ENCODE measurements around the gene SYNPO2L.
"Not testable (repeated sequence)": the region's sequence is repeated elsewhere in the genome, so short reads cannot be mapped to it uniquely, and the experiment has no call there.

Gene SYNPO2L

GRCh38 chr10:73648975-73649829 lies 6.6 kb downstream of the SYNPO2L start:
- DNase-seq (ENCODE audit: low spot score), result no peak

- DNase-seq (ENCODE audit: low spot score), result no peak
Observed at GRCh38 chr10:73647875-73648651, 7.8 kb downstream of the SYNPO2L start.

DNA sequence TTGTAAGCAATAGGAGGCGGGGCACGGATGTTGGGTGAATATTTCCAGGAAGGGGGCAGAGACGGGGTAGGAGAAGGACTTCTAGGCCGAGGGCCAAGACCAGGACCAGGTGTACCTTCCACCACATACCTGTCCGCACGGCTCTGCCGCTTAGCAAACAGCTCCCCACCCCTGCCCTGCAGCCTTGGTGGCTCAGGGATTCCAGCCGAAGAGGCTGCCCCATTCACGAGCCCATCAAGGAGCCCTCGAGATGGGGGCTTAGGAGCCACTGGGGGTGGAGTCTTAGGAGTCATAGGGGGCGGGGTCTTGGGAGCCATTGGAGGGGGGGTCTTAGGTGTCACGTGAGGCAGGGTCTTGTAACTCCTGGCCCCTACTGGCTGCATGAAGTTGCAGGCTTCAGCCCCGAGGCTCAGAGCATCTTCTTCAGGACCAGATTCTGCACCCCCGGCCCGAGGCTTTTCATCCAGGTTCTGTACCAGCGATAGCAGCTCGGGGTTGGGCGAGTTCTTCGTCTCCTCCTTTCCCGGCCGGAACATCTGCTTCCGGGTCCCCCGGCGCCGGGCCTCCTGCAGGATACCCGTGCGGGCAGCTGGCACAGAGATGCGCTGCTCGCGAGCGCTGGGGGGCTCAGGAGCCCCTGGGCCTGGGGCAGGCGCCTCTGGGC lies 8.5 kb downstream of the SYNPO2L start:
- no peak for DNase-seq (ENCODE audit: low spot score)

DNA sequence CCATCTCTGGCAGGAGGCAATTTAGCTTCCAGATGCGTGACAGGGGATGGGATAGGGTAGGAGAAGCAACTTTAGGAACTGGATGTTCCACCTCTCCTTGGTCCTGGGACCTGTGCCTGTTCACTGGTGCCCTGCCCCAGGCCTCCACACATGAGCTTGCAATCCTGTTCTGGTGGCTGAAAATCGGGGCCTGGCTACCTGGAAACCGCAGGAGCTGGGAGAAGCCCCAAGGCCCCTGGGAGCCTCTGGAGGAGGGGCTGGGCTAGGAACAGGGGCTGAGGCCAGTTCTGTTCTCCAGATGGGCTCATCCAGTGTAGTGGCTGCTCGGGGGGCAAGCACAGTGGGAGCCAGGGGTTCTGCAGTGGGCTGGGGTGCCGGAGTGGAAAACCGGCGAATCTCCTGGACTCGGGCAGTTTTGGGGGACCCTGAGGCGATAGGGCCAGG lies 9.2 kb downstream of the SYNPO2L start:
- DNase-seq (ENCODE audit: low spot score), result no peak

- no peak for DNase-seq (ENCODE audit: low spot score)
Observed at GRCh38 chr10:73645251-73645650, 10.6 kb downstream of the SYNPO2L start.

- DNase-seq (ENCODE audit: low spot score), result no peak
Observed at GRCh38 chr10:73644767-73645166, 11.1 kb downstream of the SYNPO2L start.

DNA sequence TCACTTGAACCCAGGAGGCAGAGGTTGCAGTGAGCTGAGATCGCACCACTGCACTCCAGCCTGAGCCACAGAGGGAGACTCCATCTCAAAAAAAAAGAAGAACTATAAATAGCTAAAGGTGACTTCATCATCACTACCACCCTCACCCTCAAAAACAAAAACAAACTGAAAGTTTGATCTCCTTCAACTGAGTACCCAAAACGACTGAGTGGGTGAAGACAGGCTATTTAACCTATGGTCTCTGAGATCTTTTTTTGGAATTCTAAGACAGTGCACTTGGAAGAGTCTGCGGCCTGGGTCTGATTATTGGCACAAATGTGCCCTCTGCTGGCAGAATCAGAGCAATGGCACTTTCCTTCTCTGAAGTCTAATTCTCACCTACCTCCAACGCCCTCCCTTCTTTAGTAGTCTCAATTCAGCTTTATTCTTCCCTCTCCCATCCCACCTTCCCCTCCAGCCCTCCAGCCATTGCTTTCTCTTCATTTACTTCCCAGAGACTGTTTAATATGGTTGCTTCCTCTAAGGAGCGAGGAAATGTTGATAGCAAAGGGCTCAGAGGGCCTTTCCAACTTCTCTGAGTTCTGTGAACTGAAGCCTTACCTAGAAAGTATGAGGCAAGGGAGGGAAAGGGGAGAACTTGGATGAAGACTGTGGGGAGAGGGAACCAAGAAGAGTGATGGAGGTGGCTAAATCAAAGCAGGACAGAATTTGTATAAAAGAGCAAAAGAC lies 11.7 kb downstream of the SYNPO2L start:
- peak; percentile 61 for DNase-seq (ENCODE audit: low spot score)

- no peak for DNase-seq (ENCODE audit: low spot score)
Observed at GRCh38 chr10:73643362-73643761, 12.5 kb downstream of the SYNPO2L start.

- DNase-seq (ENCODE audit: low spot score), result peak; percentile 40
Observed at GRCh38 chr10:73641328-73642060, 14.3 kb downstream of the SYNPO2L start, which contains the start of gene MYOZ1. TSS of gene MYOZ1 (minus strand) at chr10:73641474. CDS start at chr10:73640017, 1,457 bp downstream.

GRCh38 chr10:73639286-73639685 lies 16.5 kb downstream of the SYNPO2L start:
- no peak for DNase-seq (ENCODE audit: low spot score)

DNA sequence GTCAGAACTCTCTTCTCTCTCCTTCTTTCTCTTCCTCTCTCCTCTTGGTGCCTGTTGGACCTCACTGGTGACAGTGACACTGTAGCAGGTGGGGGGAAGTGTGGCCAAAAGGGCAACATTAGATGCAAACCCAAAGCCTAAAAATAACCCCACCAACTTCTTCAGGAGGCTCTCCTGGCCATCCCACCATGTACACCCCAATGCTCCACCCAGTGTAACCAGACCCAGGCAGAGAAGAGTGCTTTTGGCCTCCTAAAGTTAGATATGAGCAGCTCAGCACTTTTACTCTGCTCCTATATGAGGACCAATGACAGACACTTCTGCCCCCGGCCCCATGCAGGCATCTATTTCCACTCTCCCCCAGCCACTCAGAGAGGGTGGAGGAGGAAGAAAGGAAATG lies 20.0 kb downstream of the SYNPO2L start:
- DNase-seq (ENCODE audit: low spot score), result no peak

DNA sequence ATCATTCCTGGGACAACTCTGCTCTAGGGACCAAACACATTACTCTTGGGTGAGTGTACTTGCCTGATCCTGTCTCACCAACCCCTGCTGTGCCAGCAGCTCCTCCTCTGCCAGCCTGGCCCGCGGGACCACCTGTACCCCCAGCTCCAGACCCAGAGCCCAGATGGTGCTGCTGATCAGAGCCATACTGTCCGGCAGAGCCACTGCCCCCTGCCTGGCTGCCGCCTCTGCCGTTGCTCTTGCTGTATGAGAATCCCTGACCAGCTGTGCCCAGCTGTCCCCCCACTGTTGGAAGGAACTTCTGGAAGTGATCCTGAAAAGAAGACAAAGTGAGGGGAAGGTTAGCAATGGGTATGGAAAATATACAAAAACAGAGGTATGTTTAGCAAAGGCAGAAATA lies 21.4 kb downstream of the SYNPO2L start:
- DNase-seq (ENCODE audit: low spot score), result no peak

- DNase-seq (ENCODE audit: low spot score), result no peak
Observed at GRCh38 chr10:73629165-73629564, 26.7 kb downstream of the SYNPO2L start.

GRCh38 chr10:73628405-73628804 lies 27.4 kb downstream of the SYNPO2L start:
- no peak for DNase-seq (ENCODE audit: low spot score)

DNA sequence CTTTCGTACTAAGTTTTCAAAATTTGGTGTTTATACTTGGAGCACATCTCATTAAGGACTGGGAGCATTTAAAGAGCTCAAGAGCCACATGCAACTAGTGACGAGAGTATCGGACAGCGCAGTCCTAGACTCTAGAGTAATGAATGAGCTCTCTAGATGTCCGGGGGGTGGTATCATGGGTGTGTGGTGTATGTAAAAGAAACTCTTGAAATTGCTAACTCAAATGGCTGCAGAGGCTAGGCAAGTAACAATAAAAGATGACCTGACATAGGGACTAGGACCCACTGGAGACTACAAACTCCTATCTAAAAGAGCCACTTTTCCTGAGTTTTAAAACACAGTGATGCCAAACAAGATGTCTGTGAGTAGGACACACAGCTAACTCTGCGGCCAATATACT lies 28.5 kb downstream of the SYNPO2L start:
- no peak for DNase-seq (ENCODE audit: low spot score)

DNA sequence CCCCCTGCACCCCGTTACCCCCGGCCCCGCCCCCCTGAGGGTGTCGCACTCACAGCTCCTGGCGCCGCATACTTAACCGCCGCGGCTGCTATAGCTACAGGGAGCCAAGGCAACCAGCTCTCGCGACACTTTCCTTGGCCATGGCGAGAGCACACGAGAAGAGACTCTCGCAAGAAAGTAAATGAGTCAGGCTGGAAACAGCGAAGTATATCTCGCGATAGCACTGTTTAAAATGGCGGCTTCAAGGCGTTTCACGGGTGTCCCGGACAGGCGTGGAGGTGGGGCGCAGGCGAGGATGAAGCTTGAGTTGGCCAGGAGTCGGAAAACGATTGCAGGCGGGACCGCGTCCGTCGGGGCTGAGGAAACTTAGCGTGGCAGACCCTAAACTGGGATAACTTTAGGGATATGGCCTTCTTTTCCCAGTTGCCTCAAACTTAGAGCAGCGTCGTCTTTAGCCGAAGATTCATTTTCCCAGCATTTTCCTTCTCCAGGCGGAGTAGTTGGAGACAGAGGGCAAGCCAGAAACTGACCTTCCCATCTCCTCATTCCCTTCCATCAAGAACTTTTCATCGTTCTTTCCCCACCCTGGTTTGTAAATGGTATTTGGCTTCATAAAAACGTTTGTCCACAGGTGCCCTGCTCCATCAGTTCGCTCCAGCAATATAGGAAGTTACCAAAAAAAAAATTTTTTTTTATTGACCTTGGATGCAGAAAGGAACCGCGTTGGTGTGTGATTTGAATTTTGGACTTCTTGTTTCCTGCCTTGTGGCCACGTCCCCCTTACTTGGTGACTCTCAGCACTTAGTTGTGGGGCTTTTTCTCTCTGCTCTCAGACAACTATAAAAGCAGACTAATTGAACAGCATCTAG lies 29.7 kb downstream of the SYNPO2L start:
- peak; percentile 95 for DNase-seq (ENCODE audit: low spot score)

DNA sequence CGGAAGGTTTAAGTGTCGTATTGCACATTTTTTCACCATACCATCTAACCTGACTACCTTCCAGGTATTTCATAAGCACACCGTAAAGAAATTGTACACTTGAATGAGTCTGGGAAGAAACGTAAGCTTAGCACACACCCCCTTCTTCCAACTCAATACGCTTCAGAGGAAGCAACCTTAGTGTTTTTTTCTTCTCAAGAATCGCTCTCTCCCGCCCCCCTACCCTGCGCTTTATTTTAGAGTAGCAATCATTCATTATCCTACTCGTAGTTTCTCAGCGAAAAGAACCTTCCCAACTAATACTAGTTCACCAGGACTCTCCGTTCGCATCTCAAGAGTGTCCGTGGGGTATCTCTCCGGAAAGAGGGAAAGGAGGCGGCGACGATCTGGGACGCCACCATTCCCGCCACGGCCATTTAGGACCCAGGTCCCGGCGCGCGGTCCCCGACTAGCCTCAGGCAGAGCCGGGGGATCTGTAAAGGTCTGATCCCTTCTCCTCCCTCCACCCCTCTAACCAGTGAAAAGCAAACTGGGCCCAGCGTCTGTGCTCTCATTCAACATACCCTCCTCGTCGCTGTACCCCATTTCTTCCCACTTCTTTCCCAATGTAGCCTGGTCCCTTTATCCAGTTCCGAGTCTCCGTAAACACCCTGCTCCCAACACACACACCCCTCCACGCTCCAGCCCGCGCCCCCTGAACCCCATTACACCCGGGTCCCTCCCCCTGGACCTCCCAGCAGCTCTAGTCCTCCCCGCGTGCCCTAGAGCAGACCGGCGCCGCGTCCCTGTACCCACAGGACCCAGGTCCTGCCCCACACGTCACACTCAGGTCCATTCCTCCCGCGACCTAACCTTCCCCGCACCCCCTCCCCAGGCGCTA lies 30.6 kb downstream of the SYNPO2L start:
- no peak for DNase-seq (ENCODE audit: low spot score)

GRCh38 chr10:73623056-73623455 lies 32.8 kb downstream of the SYNPO2L start:
- DNase-seq (ENCODE audit: low spot score), result no peak

- not testable (repeated sequence) for DNase-seq (ENCODE audit: low spot score)
Observed at GRCh38 chr10:73620974-73621373, 34.9 kb downstream of the SYNPO2L start.
